Activated T-cell treated with anti-CD3 and anti-CD28 coated beads for 4 hours (primary cell): ENCODE measurements around the gene MTMR11.
A peak's percentile ranks its signal among the peaks of the same experiment; 100 is the strongest.

Experiments used
- DNase-seq: peaks from one replicate; pipeline ENCODE4 v3.0.0-alpha.2; 2020

The MTMR11 gene

DNA sequence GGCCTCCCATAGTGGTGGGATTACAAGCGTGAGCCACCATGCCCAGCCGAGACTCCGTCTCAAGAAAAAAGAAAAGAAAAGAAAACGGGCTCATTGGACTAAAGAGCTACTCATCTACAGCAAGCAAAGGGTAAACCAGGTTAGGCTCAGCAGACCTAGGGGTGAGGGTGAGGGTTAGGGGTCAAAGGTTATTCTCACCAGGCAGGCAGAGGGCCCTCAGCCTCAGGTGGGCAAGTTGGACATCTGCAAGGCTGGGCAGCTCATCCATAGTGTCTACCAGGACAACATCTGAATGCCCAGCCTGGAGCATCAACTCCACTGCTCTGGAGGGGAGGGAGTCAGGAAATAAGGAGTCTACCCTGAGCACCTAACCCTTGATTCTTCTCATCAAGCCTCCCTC lies 3.5 kb downstream of the MTMR11 start:
- no peak for DNase-seq

DNA sequence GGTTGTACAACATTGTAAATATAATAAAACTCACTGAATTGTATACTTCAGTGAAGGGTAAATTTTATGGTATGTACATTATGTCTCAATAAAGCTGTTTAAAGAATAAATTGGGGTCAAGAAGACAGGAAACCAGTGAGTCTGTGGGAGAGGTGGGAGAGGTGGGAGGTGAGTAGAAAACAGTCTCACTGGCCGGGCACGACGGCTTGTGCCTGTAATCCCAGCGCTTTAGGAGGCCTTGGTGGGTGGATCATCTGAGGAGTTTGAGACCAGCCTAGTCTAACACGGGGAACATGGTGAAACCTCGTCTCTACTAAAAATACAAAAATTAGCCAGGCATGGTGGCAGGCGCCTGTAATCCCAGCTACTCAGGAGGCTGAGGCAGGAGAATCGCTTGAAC lies 4.2 kb downstream of the MTMR11 start:
- no peak for DNase-seq

DNA sequence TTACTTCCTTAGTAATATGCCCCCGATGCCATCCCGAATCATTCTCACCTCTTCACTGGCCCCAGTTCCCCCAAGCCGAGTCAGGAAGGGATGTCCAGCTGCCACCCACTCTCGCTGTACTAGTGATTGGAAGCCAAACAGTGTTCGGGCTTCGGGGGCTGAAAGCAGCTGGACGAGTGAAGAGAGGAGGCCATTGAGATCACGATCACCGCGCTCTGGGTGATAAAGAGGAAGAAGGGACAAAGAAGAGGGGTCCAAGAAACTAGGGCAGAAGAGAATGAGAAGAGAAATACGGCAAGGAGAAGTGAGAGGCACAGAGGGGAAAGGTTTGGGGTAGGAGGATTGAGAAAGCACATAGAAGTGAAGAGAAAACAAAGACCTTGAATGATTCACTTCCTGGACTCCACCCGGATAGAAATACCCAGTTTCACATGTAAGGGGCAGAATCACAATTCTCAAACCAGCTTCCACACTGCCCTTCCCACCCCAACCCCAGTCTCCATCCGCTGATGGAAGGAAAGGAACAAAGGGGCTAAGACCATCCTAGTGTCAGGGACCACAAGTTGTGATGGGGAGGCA lies 5.4 kb downstream of the MTMR11 start:
- no peak for DNase-seq

DNA sequence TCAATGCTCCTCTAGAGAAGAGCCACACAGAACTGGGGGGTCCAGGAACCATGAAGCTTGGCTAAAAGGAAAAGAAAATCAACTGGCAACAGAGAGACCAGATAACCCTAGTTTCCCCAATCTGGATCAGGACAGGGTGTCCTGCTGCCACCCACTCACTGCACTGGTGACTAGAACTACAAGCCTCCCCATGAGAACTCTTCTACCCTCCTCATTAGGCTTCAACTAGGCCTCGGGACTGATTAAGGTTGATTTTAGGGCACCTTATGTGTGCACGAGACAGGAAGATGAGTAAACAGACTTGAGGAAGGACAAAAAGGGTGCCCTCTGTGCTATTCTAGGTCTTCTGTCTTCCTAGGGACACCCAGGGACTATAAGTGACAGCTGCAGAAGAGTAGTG lies 6.8 kb downstream of the MTMR11 start:
- DNase-seq: no peak

DNA sequence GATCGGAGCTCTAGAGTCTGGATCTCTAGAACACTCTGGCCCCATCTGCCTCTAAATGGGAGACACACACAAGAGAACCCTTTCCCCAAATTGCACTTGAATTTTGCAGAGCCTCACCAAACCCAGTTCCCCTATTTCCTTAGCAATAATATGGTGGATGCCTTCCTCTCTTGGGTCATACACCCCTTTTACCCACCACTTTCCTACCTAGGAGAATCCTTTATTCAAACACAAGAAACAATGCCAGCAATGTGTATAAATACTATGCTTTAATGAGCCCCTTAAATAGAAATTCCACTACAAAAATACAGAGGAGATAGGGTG lies 8.3 kb downstream of the MTMR11 start:
- DNase-seq: no peak

DNA sequence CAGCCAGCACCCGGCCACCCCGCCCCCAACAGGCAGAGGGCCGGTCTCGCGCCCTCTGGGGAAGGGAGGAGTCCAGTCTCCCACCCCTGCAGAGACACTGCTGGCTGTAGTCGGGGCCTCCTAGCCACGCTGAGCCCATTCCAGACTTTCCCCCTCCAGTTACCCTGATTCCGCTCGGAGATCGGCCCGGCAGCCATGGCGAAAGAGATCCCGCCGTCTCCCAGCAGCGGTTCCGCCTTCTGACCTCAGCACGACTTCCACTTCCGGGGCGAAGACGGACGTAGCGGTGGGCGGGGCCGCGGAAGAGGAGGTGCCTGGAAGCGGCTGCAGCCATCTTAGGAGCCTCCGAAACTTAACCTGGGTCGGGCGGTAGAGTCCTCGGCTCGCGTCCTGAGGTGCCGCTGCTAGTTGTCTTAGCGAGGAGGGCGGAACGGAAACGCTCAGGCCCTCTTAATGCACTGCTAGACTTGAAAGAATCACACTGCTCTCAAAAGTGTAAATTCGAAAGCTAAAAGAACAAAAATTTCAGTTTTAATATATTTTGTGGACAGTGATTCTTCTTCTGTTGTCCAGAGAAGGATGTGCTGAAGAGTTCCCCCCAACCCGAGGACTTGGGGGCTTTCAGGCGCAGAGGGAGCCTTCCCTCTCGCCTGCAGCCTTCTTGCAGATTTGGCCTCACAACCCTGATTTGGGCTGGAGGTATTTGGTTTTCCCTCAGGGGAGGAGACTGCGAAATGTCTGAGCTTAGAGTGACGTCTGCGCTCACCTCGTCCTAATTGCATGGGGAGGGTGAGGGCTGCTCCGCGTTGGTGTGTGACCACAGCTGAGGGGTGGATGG lies 8.9 kb downstream of the MTMR11 start, which contains the start of gene SF3B4:
TSS of gene SF3B4 (minus strand) at position 241 of the 838 bp plus-strand sequence. CDS start at position 197, 44 bp downstream.
- peak; percentile 90 for DNase-seq

DNA sequence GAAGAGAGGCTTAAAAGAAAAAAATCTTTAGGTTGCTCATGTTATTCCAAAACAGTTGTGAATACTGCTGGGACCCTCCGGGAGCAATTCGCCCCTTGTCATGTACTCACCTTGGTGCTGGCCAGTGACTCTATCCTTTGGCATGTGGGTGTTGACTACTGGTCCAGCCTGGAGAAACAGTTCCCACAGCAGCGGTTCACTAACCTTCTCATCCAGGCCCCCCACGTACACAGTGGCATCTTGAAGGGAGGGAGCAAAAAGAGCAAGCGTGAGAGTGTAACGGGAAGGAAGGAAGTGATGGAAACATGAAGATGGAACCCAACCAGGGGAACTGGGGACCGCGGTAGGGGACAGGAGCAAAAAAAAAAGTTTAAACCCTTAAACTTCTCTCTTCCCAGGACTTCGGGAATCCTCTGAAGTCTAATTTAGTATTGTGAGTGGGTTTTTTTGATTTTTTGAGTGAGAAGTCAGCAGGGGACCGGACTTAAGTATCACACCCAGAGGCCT lies 9.6 kb downstream of the MTMR11 start:
- DNase-seq: no peak

DNA sequence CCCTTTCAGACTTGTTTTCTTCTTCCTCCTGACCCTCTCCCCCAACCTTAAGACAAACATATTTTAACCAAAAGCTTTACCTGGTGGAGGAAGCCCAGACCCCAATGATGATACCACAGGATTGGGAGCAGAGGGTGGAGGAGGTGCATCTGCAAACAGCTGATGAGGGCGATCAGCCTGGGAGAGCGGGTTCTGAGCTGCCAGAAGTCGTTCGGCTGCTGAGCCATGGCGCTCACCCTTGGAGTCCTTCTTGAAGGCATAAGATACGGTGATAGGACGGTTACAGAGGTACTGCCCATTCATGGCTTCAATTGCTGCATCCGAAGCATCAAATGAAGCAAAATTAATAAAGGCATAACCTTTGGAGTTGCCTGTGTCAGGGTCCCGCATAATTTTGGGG lies 10.4 kb downstream of the MTMR11 start:
- no peak for DNase-seq

DNA sequence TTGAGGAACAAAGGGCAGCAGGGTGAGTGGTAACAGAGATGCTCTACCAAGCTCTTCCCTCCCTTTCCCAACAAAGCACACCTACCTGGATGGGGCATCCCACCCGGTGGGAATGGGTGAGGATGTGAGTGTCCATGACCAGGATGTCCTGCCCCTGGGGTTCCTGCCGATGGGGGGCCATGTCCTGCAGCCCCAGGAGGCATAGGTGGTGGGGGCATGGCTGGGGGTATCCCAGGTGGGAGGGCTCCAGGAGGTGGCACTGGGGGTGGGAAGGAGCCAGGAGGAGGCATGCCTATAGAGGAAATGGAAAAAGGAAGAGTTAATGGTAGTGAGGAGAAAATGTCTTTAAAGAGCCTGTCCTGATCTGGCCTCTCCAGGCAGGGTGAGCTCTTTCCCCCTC lies 10.9 kb downstream of the MTMR11 start:
- DNase-seq: no peak

DNA sequence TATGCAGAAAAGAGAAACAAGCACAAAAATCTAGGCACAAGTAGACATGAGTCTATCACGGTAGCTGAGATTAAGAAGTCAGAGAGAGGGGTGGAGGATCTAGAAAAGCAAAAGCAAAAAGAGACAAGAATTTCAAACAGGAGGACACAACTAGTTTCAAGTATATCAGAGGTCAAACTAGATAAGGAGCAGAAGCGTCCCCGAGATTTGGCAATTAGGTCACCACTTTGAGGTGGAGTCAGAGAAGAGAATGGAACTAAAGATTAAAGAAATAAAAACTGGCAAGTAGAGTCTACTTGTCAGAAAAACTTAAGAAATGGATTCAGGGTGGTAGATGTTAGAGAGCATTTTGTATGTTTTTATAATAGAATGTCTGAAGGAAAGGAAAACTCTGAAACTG lies 11.3 kb downstream of the MTMR11 start:
- no peak for DNase-seq

DNA sequence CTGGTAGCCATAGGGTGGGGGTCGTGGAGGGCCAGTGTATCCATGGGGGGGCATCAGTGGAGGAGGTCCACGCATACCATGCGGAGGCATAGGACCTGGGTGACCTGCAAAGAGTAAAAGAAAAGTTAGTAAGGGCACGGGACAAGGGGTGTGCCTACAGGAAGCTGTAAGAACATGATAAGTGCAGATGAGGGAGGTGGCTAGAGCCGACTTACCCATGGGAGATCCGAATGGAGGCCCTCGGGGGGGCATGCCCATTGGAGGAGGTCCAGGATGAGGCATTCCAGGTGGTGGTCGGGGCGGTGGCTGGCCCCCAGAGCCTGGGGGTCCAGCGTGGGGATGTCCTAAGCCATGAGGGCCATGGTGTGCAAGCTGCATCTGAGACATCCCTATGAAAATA lies 13.1 kb downstream of the MTMR11 start:
- DNase-seq: no peak

DNA sequence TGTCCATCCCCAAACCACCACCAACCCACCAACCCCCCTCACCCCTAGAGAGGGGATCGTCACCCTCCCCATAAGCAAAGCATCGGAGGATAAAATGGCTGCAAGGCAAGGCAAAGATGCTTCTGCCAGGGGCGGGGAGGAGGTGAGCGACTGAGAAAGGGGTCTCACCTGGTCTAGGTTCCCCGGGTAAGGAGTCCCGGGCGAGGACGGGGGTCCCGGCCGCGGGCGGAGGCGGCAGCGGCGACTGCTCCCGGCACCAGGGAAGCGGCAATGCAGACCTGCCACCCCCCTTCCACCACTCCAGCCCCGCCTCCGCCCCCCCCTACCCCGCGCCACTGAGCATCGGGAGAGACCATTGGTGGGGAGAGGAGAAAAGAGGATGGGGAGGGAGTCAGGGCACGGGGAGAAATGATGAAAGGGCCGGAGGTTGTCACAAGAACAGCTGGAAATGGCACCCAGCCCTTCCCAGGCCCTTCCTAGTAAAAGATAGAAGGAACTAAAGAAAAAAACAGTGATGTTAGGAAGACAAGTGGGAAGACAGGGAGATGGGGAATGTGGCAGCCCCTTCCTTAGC lies 19.0 kb downstream of the MTMR11 start, which contains the start of gene SV2A:
TSS of gene SV2A (minus strand) at position 274 of the 574 bp plus-strand sequence. CDS start 4,004 bp downstream, outside the sequence.
- peak; percentile 18 for DNase-seq

DNA sequence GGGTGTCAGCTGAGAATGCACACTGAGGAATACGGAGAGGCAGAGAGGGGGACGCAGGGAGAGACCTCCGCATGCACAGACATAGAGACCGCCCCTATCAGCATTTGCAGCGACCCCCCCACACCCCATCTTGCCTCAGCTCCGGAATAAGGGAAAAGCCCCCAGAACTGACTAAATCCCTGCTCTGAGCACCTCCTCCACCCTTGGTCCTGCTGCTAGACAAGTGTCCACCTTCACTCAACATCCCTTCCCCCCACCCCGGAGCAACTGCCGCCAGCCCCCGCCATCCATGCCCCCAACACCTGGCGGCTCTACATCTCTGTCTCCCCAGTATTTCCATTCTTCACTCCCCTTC lies 19.8 kb downstream of the MTMR11 start:
- DNase-seq: no peak

DNA sequence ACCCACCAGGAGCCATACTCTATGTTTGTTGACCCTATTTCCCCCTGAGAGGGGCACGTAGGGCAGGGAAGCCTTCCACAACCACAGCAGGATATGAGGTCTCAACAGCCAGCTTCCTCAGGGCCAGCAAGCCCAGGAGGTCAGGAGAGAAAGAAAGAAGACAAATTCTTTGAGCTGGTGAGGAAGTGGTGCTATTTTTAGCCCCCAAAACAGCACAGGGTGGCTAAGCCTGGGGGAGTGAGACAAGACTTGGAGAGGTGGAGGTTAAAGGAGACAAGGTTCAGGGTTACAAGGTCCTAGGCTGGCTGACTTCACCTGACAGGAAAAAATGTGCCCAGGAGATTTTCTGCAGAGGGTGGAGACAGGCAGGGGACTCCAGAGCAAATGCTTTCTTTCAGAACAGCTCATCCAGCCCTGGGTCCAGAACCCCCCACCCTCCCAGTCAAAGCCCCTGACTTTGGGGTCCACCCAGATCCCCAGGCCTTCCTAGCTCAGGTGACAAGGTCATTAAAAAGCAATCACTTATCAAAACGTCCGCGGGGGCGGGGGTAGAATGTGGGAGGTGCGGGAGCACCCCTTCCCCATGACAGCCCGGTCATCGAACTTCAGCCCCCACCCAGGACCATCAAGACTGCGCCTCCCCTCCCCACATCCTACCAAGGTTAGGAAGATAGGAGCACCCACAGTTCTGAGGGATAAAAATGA lies 20.3 kb downstream of the MTMR11 start:
- DNase-seq: no peak

DNA sequence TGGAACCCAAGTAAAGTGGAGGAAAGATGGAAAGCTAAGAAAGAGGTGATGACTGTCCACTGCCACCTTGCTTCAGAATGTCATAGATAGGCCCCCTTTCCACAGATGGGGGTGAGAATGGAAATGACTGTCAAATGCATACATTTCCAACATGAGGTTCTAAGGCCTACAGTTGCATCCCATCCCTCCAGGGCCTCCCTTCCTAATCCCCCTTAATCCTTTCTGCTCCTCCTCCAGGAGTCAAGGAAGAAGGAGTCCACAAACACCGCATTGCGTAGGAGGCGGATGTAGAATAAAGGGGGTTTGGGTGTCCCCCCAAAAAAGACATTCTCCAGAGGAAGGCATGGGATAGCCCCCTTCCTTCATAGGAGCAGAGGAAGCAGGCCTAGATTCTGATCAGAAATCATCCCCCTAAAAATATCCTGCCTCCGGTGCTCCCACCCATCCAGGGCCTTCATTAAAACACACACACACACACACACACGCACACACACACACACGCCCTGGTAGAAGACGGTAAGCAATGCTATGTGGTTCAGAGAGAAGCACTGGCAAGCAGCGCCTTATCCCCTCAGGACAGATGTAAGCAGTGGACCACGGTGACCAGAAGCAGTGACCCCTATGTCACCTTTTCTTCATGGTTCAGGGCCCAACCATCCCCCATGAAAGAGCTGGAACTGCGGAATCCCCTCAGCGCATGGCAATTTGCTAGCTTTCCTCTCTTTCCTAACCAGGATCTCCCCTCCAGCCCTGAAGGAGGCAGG lies 21.1 kb downstream of the MTMR11 start:
- no peak for DNase-seq

DNA sequence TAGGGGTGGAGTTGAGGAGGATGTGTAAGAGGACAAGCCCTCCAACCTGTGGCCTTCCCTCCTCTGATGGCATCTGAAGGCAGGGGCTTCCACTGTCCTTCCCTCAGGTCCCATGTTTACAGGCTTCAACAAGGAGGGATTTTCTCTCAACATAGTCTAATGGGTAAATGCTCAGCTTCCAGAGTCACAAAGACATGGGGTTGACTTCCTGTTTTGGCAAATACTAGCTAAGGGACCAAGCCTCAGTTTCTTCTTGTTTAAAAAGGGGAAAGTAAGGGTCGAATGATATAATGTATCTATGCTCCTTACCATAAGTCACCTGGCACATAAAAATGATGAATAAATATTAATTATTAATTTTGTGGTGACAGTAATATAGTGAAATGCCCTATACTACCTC lies 22.1 kb downstream of the MTMR11 start:
- DNase-seq: no peak

DNA sequence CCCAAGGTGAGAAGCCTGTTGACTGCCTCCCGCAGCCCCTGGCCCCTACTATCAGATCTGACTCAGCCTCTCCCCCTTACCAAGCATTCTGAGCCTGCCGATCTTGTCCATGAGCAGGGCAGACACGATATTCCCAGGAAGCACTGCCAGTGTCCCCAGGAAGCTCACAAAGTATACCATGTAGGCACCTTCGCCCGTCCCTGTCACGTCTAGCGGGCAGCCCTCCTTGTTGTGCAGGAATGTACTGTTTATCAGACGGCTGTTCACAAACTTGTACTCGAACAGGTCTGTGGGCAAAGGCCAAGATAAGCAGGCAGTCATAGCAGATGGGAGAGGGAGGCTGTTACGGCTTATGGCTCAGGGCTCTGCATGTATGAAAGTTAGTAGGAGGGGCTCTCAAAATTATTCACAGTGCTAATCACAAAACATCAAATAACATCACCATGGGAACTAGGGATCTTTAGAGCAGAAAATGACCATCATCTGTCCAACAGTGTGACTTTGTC lies 30.1 kb downstream of the MTMR11 start:
- no peak for DNase-seq

DNA sequence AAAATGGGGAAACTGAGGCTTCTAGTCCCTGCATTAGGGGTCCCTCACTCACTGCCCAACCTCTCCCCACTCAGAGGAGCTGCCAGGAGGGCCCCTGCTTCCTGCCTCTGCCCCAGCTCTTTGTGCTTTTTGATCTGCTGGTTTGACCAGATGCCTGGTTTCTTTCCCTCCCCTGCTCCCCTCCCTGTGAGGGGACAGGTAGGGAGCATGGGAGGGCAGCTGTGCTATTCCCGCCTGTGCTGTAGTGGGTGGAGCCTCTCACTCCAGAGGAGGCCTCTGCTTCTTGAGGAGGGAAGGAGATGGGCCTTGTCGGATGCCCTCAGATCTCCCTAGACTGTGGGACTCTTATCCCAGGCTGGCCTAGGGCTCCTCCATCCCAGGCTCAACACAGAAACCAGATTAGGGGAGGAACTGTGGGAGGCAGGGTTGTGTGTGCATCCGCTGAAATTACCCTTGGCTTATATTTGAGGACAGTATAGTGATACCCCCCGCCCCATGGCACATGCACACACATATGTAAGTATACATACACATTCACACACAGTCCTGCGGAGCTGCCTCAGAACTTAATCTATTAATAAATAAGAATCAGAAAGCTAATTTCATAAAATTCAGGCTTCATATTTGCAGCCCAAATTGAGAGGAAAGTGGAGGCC lies 32.7 kb downstream of the MTMR11 start:
- DNase-seq: no peak

DNA sequence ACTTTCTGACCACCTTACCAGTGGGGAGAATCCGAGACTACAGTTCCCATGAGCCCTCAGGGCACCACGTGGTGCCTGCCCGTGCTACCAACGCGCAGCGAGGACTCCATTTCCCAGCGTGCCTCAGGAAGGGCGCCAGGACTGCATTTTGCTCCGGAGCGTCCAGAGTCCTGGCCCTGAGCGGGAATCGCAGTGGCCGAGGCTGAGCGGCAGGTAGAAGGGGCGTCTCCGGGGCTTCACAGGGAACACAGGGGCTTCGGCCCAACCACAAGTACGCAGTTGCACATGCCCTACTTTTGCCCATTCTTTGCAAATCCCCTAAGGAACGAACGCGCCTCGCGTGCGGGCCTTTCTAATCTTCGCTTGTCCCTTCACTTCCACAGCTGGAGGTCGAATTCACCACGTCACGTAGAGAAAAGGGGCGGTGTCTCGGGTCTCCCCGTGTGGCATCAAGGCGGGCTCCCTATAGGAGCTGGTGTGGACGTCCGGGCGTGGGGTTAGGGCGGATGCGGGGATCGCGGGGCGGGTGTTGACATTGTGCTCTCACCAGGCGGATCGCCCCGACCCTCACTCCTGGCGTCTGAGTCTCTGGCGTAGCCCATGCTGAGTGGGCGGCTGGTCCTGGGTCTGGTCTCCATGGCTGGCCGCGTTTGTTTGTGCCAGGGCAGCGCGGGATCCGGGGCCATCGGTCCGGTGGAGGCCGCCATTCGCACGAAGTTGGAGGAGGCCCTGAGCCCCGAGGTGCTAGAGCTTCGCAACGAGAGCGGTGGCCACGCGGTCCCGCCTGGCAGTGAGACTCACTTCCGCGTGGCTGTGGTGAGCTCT lies 37.0 kb downstream of the MTMR11 start, which contains the start of gene BOLA1:
TSS of gene BOLA1 (plus strand) at position 109 of the 825 bp plus-strand sequence. CDS start at position 601, 492 bp downstream.
- peak; percentile 71 for DNase-seq

DNA sequence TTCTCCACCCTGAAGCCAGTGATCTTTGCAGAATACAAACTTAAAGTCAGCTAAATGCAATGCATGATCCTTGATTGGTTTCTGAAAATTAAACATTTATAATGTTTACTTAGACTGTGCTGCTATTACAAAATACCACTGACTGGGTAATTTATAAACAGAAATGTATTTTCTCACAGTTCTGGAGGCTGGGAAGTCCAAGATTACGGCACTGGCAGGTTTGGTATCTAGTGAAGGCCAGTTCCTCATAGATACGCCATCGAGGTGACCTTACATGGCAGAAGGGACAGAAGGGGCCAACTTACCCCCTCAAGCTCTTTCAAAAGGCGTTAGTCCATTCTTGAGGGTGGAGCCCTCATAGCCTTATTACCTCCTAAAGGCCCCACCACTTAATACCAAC lies 40.1 kb downstream of the MTMR11 start:
- DNase-seq: no peak

DNA sequence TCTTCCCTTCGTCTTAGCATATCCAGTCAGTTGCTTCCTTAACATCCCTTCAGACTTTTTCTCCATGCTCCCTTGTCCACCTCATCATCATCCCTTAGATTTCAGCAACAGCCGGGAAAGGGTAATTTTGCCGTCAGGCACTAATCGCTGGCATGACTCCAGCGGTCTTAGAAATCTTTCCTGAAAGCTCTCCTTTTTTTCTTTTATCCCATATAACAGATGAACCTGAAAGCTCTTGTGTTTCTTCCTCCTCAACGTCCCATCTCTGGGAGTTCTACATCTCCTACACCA lies 47.7 kb downstream of the MTMR11 start:
- no peak for DNase-seq
